Measurements from ENCODE around the gene FAM187B.

GRCh38 chr19:35209646-35210045 lies 18.9 kb downstream of the FAM187B start:
- TF ChIP-seq CTCF (IDR thresholded peaks at IDR 0.05; ENCODE audit: poor library complexity) (no peak), EZH2 (IDR thresholded peaks at IDR 0.05; ENCODE audit: borderline replicate concordance) (no peak)

All from hepatocyte (in vitro differentiated cells).